ENCODE results near the gene LRRC14B. TPM values are rescaled to one million over a fixed set of nuclear protein-coding genes. Genes with fewer than 3 reads are reported as not detected.

The LRRC14B gene
- total RNA-seq, 2 donors from 2014 or later, result not detected

- peaks cover 2% of the 10 kb centered on the region for H3K4me1 Mint-ChIP-seq
- TF ChIP-seq CTCF (conservative IDR thresholded peaks at IDR 0.05), result no peak
- Histone ChIP-seq H3K4me3 (ENCODE audit: low read length) (no peak overlapping the region), H3K27ac (ENCODE audit: low read depth, low read length) (no peak overlapping the region), H3K9ac (ENCODE audit: extremely low read depth, low read length, poor library complexity, severe bottlenecking) (no peak overlapping the region), H3K9me3 (ENCODE audit: control insufficient read depth, low read length) (no peaks in the 10 kb centered on the region), H3K27me3 (ENCODE audit: control insufficient read depth, insufficient read depth, low read length, poor library complexity, severe bottlenecking) (no peaks in the 10 kb centered on the region), H3K4me1 (ENCODE audit: control insufficient read depth, insufficient read depth, low read length) (no peaks in the 10 kb centered on the region), H3K36me3 (ENCODE audit: control insufficient read depth, insufficient read depth, low read length) (no peaks in the 10 kb centered on the region)
- H3K36me3 Mint-ChIP-seq (ENCODE audit: low read depth), result peaks cover 4% of the 10 kb centered on the region
- H3K27me3 Mint-ChIP-seq (ENCODE audit: insufficient read depth), result no peaks in the 10 kb centered on the region
- WGBS, 2 experiments (ENCODE audit: insufficient coverage in 1 of 2, insufficient read length in 1 of 2), result 92 to 94% methylated on average over 2 to 12 of the region's 12 CpGs
- no peaks in the 10 kb centered on the region for H3K9me3 Mint-ChIP-seq
- DNase-seq, result no peak
- no peak overlapping the region for H3K4me3 Mint-ChIP-seq
- no peak overlapping the region for H3K27ac Mint-ChIP-seq
Observed at GRCh38 chr5:197892-198489, 6.7 kb downstream of the LRRC14B start.

DNA sequence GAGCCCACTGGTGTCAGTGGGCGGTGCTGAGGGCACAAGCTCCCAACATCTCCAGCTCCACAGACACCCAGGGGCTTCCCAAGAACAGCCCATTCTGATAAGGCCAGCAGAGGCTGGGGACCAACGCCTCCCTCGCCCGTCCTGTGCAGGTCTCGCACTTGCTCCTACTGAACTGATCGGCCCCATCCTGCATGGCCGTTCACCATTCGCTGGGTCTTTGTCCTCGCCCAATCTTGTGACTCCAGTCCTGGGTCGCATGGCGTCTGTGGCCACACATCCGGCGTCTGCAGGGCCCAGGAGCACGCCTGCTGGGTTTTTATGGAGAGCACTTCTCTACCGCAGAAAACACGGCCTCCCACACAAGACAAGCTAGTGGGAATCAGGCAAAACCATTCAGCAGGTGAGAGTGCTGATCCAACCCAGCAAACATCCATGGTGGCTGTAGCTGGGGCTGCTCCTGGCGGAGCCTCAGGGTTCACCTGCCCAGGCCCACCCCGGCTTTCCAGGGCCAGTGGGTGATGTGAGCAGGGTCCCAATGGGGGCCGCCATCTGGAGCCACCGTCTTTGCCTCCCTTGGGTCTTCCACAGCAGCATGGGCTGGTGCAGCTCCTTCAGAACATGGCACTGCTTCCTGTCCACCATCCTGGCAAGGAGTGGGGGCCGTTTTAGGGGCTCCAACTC is 7.4 kb downstream of the LRRC14B start:
- no peaks in the 10 kb centered on the region for H3K4me1 ChIP-seq (ENCODE audit: control insufficient read depth, insufficient read depth, low read length)
- no peak overlapping the region for H3K27ac Mint-ChIP-seq
- H3K4me3 Mint-ChIP-seq, result no peak overlapping the region
- H3K36me3 Mint-ChIP-seq (ENCODE audit: low read depth), result peaks cover 8% of the 10 kb centered on the region
- no peaks in the 10 kb centered on the region for H3K9me3 Mint-ChIP-seq
- DNase-seq, result no peak
- no peak overlapping the region for H3K27ac ChIP-seq (ENCODE audit: low read depth, low read length)
- no peaks in the 10 kb centered on the region for H3K9me3 ChIP-seq (ENCODE audit: control insufficient read depth, low read length)
- no peak overlapping the region for H3K4me3 ChIP-seq (ENCODE audit: low read length)
- H3K9ac ChIP-seq (ENCODE audit: extremely low read depth, low read length, poor library complexity, severe bottlenecking), result no peak overlapping the region
- H3K27me3 ChIP-seq (ENCODE audit: control insufficient read depth, insufficient read depth, low read length, poor library complexity, severe bottlenecking), result no peaks in the 10 kb centered on the region
- no peaks in the 10 kb centered on the region for H3K27me3 Mint-ChIP-seq (ENCODE audit: insufficient read depth)
- TF ChIP-seq CTCF (conservative IDR thresholded peaks at IDR 0.05), result no peak
- H3K36me3 ChIP-seq (ENCODE audit: control insufficient read depth, insufficient read depth, low read length), result peaks cover 5% of the 10 kb centered on the region
- 95% methylated on average over 20 to 21 of the region's 21 CpGs for WGBS, 2 experiments (ENCODE audit: insufficient coverage in 1 of 2, insufficient read length in 1 of 2)
- H3K4me1 Mint-ChIP-seq, result peaks cover 2% of the 10 kb centered on the region

DNA sequence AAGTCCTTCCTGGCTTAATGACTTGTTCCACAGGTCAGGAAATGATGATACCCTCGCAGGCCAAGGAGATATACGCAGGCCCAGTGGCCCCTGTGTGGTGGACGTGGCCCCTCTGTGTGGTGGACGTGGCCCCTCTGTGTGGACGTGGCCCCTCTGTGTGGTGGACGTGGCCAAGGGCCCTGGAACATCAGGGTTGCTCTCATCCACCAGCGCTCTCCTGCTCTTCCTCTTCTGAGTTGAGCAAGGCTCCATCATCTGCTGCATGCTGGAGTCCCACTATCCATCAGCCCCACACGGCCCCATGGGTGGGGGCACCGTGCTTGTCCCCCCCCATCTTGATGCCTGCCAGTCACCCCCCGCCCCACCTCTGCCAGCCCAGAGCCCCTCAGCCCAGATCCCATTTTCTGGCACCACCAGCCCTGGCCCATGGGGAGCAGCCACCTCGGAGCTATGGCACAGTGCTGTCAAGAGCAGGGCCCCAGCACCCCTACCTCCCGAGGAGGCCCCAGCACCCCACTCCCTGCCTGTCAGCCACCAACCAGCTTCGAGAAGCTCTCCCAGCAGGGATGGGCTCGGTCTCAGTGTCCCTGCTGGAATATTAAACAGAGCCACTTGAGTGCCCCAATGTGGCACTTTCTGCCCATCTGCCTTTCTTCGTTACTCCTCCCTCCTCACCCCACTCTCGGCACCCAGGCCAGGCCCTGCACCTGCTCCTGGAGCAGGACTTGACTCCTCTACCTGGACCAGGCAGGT is 8.1 kb downstream of the LRRC14B start:
- Mint-ChIP-seq H3K9me3 (no peaks in the 10 kb centered on the region), H3K36me3 (ENCODE audit: low read depth) (peaks cover 14% of the 10 kb centered on the region), H3K27ac (no peak overlapping the region), H3K4me1 (peaks cover 2% of the 10 kb centered on the region), H3K4me3 (no peak overlapping the region), H3K27me3 (ENCODE audit: insufficient read depth) (no peaks in the 10 kb centered on the region)
- Histone ChIP-seq H3K27me3 (ENCODE audit: control insufficient read depth, insufficient read depth, low read length, poor library complexity, severe bottlenecking) (no peaks in the 10 kb centered on the region), H3K9me3 (ENCODE audit: control insufficient read depth, low read length) (no peaks in the 10 kb centered on the region), H3K27ac (ENCODE audit: low read depth, low read length) (peak overlapping the region; percentile 47), H3K9ac (ENCODE audit: extremely low read depth, low read length, poor library complexity, severe bottlenecking) (no peak overlapping the region), H3K4me1 (ENCODE audit: control insufficient read depth, insufficient read depth, low read length) (no peaks in the 10 kb centered on the region), H3K4me3 (ENCODE audit: low read length) (no peak overlapping the region), H3K36me3 (ENCODE audit: control insufficient read depth, insufficient read depth, low read length) (peaks cover 13% of the 10 kb centered on the region)
- no peak for TF ChIP-seq CTCF (conservative IDR thresholded peaks at IDR 0.05)
- 90 to 92% methylated on average over 12 to 16 of the region's 16 CpGs for WGBS, 2 experiments (ENCODE audit: insufficient coverage in 1 of 2, insufficient read length in 1 of 2)
- DNase-seq, result no peak
